Suprapubic skin (tissue), 4 donors: ENCODE measurements around the gene CCDC136. TPM values are rescaled to one million over a fixed set of nuclear protein-coding genes. Genes with fewer than 3 reads are reported as not detected.

Experiments used
- DNase-seq, 2 donors: peaks; one replicate each; pipeline ENCODE4 v3.0.0-alpha.2; 2019; ENCODE audit warnings: low spot score in 2 of 2
- H3K27ac ChIP-seq: fragments of 200-600 bp; sonication (generic); one replicate; pipeline ENCODE4 v1.5.1; 2019
- H3K27me3 ChIP-seq: fragments of 200-600 bp; sonication (generic); one replicate; pipeline ENCODE4 v1.5.1; 2019
- H3K36me3 ChIP-seq: fragments of 200-600 bp; sonication (generic); one replicate; pipeline ENCODE4 v1.5.1; 2019
- H3K4me1 ChIP-seq: fragments of 200-600 bp; sonication (generic); one replicate; pipeline ENCODE4 v1.5.1; 2019
- H3K4me3 ChIP-seq: fragments of 200-600 bp; sonication (generic); one replicate; pipeline ENCODE4 v1.5.1; 2019; ENCODE audit warnings: mild to moderate bottlenecking
- H3K9me3 ChIP-seq: fragments of 200-600 bp; sonication (generic); one replicate; pipeline ENCODE4 v1.5.1; 2019
- EP300 ChIP-seq: sonication (generic); formaldehyde crosslinking; IDR thresholded peaks from one replicate; pipeline ENCODE4 v1.6.1; 2017; ENCODE audit warnings: antibody characterized with exemption
- POLR2A ChIP-seq, 2 donors: fragments of 450-650 bp; IDR thresholded peaks; one replicate each; pipeline ENCODE4 v1.6.1; 2017; ENCODE audit warnings: antibody characterized with exemption in 2 of 2, mild to moderate bottlenecking in 2 of 2, moderate library complexity in 2 of 2
- POLR2AphosphoS5 ChIP-seq, 3 donors: sonication (generic); formaldehyde crosslinking; IDR thresholded peaks; one replicate each; pipeline ENCODE4 v1.6.1; 2017; ENCODE audit warnings: antibody characterized with exemption in 3 of 3
- WGBS: methylation state at CpG from one replicate; pipeline ENCODE4 v1.1.5; 2018; 5-methylcytosine and 5-hydroxymethylcytosine counted together
- total RNA-seq, 4 donors: library from RNA; depleted of rRNA; stranded (reverse); fragments of >200 nt; gene quantifications; one replicate each; pipeline ENCODE4 v1.1.0, GENCODE V29; 2016
- TF ChIP-seq, protein P1 (sequence below), 2 donors: fragments of 200-600 bp in 1 of 2; fragments of 450-650 bp in 1 of 2; sonication (generic) in 1 of 2; IDR thresholded peaks; one replicate each; pipeline ENCODE4 v1.5.1; 2016 to 2019; ENCODE audit warnings: antibody characterized with exemption in 2 of 2, mild to moderate bottlenecking in 1 of 2, moderate library complexity in 1 of 2

Gene CCDC136
- total RNA-seq, 4 donors from 2014 or later, result 0.95 to 4.8 (median 2.1) TPM

DNA sequence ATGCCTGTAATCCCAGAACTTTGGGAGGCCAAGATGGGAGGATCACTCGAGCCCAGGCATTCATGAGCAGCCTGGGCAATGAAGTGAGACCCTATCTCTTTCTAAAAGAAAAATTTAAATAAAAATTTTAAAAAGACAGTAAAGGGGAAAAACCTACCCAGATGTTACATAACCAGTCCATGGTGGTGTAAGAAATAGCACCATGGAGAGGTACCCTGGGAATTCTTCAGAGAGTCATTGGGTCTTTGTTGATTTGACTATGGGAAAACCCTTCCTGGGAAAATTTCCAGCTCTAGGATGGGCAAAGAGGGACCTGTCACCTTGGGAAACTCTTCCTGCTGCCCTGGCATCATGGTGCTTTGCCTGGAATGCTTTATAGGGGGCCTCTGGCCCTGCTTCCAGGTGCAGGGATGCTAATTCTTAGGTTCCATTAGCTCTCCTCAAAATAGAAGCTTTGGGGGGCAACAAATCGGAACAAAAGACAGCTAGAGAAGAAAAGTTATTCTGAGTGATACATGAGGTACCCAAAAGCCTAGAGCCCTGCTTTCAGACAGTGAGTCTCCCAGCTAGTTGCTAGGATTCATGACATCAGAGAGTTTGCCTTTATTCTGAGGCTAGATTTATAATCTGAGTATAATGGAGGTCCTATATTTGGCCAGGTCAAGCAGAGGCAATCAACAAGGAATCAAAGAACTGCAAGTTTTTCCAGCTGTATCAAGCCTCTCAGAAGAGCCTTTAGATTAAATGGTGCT lies 10.1 kb downstream of the CCDC136 start:
- DNase-seq, result no peak
- 92% methylated on average over 2 of the region's 2 CpGs for WGBS
- no peaks in the 10 kb centered on the region for H3K27me3 ChIP-seq
- H3K27ac ChIP-seq, result no peak overlapping the region
- TF ChIP-seq, protein P1, sequence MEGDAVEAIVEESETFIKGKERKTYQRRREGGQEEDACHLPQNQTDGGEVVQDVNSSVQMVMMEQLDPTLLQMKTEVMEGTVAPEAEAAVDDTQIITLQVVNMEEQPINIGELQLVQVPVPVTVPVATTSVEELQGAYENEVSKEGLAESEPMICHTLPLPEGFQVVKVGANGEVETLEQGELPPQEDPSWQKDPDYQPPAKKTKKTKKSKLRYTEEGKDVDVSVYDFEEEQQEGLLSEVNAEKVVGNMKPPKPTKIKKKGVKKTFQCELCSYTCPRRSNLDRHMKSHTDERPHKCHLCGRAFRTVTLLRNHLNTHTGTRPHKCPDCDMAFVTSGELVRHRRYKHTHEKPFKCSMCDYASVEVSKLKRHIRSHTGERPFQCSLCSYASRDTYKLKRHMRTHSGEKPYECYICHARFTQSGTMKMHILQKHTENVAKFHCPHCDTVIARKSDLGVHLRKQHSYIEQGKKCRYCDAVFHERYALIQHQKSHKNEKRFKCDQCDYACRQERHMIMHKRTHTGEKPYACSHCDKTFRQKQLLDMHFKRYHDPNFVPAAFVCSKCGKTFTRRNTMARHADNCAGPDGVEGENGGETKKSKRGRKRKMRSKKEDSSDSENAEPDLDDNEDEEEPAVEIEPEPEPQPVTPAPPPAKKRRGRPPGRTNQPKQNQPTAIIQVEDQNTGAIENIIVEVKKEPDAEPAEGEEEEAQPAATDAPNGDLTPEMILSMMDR (IDR thresholded peaks at IDR 0.05), result no peak
- TF ChIP-seq POLR2AphosphoS5 (IDR thresholded peaks at IDR 0.05) (no peak), EP300 (no peak), POLR2A (IDR thresholded peaks at IDR 0.05) (no peak)
- H3K9me3 ChIP-seq, result no peaks in the 10 kb centered on the region
- H3K4me3 ChIP-seq, result no peak overlapping the region
- no peaks in the 10 kb centered on the region for H3K4me1 ChIP-seq
- H3K36me3 ChIP-seq, result peaks cover 6% of the 10 kb centered on the region

DNA sequence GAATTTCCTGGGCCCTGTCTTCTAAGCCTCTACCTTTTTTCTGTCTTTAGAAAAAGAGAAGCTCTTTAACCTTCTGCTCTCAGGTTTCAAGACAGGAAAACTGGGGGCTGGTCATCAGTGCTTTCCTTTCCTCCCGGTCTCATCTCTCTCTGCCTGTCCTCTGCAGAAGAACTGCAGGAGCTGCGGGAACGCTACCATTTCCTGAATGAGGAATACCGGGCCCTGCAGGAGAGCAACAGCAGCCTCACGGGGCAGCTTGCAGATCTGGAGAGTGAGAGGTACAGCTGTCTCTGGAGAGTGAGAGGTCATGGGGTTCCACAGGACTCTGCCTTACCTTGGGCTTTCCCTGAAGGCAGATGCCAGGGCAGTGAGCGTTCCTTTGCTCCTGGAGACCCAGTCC lies 12.7 kb downstream of the CCDC136 start:
- 89% methylated on average over 6 of the region's 6 CpGs for WGBS
- no peak for DNase-seq
- H3K36me3 ChIP-seq, result peaks cover 6% of the 10 kb centered on the region
- no peak overlapping the region for H3K4me3 ChIP-seq
- H3K27ac ChIP-seq, result no peak overlapping the region
- TF ChIP-seq POLR2A (IDR thresholded peaks at IDR 0.05) (no peak), EP300 (no peak), POLR2AphosphoS5 (IDR thresholded peaks at IDR 0.05) (no peak)
- TF ChIP-seq, protein P1 (IDR thresholded peaks at IDR 0.05), result no peak
- H3K27me3 ChIP-seq, result no peaks in the 10 kb centered on the region
- H3K4me1 ChIP-seq, result no peaks in the 10 kb centered on the region
- H3K9me3 ChIP-seq, result no peaks in the 10 kb centered on the region

DNA sequence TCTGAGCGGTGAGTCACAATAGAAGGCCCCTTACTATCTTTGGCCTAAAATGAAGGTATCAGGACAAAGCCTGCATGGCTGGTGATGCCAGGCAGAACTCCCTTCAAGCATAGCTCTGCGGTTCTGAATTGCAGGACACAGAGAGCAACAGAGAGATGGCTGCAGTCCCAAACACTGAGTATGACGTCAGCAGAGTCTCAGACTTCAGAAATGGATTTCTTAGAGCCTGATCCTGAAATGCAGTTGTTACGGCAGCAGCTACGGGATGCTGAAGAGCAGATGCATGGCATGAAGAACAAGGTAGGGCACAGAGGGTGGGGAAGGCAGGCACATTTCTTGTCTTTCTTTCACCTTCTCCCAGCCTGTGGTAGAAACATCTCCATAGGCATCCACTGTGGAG lies 13.5 kb downstream of the CCDC136 start:
- Histone ChIP-seq H3K9me3 (no peaks in the 10 kb centered on the region), H3K27ac (no peak overlapping the region), H3K4me3 (no peak overlapping the region), H3K36me3 (peaks cover 6% of the 10 kb centered on the region), H3K27me3 (no peaks in the 10 kb centered on the region), H3K4me1 (no peaks in the 10 kb centered on the region)
- no peak for DNase-seq
- no peak for TF ChIP-seq EP300
- no peak for TF ChIP-seq POLR2A (IDR thresholded peaks at IDR 0.05)
- no peak for TF ChIP-seq POLR2AphosphoS5 (IDR thresholded peaks at IDR 0.05)
- TF ChIP-seq, protein P1 (IDR thresholded peaks at IDR 0.05), result no peak
- 91% methylated on average over 5 of the region's 5 CpGs for WGBS

DNA sequence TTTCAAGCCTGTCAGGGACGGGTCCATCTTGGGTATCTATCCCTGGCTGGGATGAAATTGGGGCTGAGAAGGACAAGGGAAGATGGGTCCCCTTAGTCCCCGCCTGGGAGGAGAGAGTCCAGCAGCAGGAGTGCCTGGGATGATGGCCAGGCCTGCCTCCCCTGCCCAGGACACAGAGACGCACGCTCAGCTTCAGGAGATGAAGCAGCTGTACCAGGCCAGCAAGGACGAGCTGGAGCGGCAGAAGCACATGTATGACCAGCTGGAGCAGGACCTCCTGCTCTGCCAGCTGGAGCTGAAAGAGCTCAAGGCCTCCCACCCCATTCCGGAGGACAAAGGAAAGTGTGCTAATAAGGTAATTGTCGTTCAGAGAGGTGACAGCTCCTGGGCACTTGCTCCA lies 15.4 kb downstream of the CCDC136 start:
- TF ChIP-seq, protein P1 (IDR thresholded peaks at IDR 0.05), result no peak
- TF ChIP-seq POLR2AphosphoS5 (IDR thresholded peaks at IDR 0.05), result no peak
- no peak for TF ChIP-seq POLR2A (IDR thresholded peaks at IDR 0.05)
- no peak for TF ChIP-seq EP300

DNA sequence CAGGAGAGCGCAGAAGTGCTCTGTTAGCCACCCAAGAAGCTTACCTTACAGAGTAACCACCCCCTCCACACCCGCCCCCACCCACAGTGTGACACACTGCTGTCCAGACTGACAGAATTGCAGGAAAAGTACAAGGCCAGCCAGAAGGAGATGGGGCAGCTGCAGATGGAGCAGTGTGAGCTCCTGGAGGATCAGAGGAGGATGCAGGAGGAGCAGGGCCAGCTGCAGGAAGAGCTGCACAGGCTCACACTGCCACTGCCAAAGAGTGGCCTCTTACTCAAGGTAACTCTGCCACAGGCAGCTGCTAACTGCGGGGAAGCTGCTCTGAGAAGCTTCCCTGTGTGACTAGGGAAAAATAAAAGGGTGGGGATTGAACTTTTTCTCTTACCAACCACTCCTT lies 17.6 kb downstream of the CCDC136 start:
- TF ChIP-seq POLR2AphosphoS5 (IDR thresholded peaks at IDR 0.05) (no peak), POLR2A (IDR thresholded peaks at IDR 0.05) (no peak), EP300 (no peak)
- TF ChIP-seq, protein P1 (IDR thresholded peaks at IDR 0.05), result no peak
- Histone ChIP-seq H3K4me3 (no peak overlapping the region), H3K9me3 (no peaks in the 10 kb centered on the region), H3K4me1 (no peaks in the 10 kb centered on the region), H3K36me3 (peaks cover 6% of the 10 kb centered on the region), H3K27me3 (no peaks in the 10 kb centered on the region), H3K27ac (no peak overlapping the region)
- 86% methylated on average over 3 of the region's 3 CpGs for WGBS
- no peak for DNase-seq

More for the DNA sequence above, 15.4 kb downstream of the CCDC136 start:
- no peak overlapping the region for H3K4me3 ChIP-seq
- no peak overlapping the region for H3K27ac ChIP-seq
- no peaks in the 10 kb centered on the region for H3K27me3 ChIP-seq
- no peaks in the 10 kb centered on the region for H3K4me1 ChIP-seq
- no peaks in the 10 kb centered on the region for H3K9me3 ChIP-seq
- H3K36me3 ChIP-seq, result peaks cover 6% of the 10 kb centered on the region
- 95% methylated on average over 6 of the region's 8 CpGs for WGBS
- DNase-seq, result no peak
